Measurements from ENCODE around the gene SEPTIN12.
"Not testable (repeated sequence)": the region's sequence is repeated elsewhere in the genome, so short reads cannot be mapped to it uniquely, and the experiment has no call there.

Gene SEPTIN12

DNA sequence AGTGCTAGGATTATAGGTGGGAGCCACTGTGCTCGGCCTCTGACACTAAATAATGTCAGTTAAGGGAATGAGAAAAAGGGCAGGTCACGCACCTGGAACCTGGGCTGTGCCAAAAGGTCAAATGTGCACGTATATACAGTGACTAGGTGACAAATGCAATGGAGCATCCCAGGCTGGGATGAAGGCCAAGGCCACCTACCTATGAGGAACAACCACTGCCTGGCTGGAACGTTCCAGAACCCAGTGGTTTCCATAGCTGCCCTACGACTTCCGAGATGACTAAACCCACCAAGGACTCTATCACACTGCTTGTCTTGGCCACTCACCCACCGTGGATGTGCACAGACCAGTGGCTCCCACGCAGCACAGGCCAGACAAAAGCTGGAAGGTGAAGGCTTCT is 37.2 kb downstream of the SEPTIN12 start:
- no peak for DNase-seq

DNA sequence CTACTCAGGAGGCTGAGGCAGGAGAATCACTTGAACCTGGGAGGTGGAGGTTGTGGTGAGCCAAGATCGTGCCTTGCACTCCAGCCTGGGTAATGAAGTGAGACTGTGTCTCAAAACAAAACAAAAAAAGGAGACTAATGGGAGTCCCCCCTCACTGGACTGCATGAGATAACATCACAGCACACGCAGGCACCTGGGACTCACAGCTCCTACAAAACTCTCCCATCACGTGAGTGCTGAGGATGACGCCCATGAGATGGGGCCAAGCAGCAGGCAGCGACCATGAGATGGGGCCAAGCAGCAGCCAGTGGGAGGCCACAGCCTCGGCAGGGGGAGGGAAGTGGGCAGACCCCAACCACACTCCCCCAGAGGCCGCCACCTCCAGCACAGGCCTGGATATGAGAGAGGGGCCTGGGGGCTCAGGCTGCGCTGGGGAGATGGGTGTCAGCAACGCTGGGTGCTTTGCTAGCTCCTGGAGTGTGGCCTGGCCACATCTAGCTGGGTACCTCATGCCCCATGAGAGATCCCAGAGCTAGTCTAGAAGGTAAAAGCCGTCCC is 38.4 kb downstream of the SEPTIN12 start:
- DNase-seq, result no peak

DNA sequence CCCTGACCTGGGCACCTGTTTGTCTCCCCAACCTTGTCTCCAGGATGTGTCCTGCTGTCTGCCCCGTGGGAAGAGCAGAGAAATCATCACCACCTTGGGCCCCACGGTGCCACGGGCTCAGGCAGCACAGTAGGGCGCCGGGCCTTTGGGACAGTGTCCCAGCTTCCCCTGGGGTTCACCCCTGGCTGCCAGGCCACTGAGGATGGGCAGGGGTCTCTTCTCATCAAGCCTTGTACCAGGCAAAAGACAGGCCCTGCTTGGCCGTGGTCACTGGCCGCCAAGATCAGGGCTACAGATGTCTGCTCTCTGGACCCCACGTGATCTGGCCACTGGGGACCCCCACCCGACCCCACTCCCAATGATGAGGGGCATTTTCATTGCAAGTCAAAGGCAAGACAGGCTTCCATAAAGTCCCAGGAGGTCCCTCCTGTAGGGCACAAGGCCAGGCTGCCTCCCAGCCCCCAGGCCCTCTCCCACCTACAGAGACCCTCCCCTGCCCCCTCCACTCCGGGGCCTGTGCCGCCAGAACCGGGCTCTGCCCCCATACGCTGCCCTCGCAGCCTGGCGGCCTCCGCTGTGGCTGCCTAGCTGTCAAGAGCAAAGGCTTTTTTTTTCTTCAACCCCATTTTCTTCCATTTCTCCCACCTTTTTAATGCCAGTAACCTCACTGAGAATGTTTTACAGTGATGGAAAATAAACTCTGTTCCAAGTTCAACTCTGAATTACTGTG is 39.3 kb downstream of the SEPTIN12 start:
- DNase-seq, result no peak

DNA sequence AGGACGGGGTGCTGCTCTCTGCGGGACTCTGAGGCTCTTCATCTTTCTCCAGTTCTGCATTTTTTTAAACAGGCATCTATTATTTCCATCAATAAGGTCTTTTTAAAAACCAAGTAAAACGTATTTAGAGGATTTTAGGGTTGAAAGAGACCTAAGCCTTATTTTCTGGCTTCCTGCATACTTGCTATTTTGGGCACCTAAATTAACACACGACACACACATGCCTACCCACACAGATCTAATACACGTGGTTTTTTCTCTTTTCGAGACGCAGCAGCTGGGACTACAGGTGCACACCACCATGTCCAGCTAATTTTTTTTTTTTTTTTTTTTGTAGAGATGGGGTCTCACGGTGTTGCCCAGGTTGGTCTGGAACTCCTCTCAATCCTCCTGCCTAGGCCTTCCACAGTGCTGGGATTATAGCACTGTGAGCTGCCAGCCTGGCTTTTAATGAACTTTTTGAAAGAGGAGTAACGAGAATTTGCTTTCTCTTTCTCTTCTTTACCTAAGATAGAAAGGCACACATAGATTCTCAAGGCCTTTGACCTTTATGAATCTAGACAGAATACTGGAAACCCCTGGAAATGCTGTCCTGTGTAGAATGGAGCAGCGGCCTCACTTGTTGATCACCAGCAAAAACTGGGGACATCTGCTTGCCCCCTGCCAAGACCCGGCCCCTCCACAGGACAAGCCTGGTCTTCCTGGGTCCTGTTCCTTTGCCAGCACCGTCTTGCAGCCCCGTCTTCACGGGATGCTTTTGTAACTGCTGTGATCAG is 40.1 kb downstream of the SEPTIN12 start:
- DNase-seq, result no peak

DNA sequence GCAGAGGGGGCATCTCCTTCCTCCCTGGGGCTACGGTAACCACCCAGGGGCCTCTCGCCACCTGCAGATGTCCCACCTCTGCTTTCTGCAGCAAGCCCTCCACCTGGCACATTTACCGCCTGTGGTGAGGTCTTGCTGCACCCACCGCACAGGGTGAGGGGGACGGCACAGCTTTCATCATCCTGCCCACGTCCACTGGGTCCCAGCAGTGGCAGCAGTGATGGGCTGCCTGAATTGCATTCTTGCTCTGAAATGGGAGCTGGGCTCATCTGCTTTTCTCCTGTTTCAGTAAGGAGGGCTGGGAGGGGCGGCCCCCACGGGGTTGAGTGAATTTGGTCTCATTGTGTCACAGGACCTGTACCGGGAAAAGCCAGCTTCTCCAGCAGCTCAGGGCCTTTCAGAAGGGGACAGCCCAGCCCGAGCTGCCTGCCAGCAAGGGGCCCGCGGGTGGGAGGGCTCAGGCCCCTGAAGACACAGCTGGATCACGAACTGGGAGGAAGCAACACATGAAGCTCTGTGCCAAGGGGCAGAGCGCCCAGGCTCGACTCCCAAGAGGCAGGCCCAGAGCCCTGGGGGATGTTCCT is 41.1 kb downstream of the SEPTIN12 start:
- DNase-seq, result no peak

DNA sequence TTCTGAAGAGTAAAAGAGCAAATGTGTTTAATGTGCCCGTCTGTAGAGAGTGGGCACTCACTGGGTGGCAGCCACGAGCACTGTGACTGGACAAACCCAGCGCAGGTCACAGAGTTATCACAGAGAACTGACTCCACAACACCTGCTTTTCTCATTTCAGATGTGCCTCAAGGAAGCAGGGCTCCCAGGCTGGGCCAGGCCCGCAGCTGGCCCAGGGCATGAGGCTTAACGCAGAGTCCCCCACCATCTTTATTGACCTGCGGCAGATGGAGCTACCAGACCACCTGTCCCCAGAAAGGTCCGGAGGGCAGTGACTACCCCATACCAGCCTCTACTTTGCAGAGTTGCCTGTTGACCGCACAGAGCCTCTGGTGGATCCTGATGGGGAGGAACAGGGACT is 41.9 kb downstream of the SEPTIN12 start:
- DNase-seq, result no peak

DNA sequence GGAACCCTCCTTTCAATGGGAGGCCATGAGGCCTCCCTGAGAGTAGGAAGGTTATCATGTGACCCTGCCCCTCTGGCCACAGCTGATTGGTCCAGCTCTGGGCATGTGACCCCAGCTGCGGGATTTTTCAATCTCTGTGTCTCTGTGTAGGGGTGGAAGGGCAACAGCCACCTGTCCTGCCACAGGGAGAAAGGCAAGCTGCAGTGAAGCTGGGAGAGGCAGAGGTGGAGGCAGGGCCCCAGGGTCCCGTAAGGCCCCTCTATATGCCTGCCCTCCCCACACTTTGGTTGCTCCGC is 42.9 kb downstream of the SEPTIN12 start:
- DNase-seq, result no peak

DNA sequence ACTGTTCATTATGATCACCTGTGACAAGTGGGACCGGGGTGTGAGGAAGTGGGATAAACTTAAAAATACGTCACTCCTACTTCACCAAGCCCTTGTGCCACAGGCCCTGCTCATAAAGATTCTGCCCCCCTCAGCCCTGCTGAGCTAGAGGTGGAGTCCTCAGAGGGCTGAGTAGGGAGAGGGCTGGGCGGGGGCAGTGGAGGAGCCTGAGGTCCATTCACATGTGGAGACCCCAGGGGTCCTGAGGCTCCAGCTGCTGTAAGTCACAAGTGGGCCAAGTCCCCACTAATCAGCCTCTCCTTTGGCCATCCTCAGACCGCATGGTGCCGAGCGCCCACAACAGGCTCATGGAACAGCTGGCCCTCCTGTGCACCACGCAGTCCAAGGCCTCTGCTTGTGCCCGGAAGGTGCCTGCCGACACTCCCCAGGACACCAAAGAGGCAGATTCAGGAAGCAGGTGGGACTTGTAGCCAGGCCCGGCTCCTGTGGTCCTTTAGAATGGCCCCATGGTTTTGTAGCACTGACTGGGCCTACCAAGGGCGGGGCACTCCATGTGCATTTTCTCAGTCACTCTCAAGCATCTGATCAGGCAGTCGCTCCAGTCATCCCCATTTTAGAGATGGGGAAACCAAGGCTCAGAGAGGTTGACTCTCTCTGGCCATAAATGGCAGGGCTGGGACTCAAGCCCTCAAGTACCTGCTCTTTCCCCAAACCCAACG is 43.4 kb downstream of the SEPTIN12 start:
- DNase-seq, result no peak

DNA sequence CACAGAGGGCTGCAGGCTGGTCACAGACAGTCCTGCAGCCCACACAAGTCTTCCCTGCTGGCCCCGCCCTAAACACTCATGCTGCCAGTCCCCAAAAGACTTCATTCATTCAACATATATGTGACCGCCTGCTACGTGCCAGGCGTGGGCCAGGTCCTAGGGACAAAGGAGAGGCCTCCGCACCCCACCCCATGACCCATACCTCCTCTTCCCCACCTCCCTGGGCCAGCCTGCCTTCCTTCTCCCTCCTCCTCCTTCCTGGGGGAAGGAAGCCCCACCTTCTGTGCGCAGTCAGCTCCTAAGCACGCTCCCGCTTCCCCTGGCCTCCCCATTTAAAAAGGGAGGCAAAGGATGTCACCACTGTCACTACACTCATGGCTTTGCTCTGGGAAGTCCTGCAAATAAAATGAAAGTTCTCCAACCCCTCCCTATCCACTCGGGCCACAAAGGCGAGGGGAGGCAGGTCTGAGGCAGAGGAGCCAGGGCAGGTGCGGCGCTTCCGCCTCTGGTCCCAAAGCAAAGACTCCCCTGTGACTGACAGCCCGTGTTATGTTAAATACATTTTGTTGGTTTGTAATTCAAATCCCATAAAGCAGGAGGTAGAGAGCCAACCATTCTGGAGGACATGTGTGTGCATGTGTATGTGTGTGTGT is 44.8 kb downstream of the SEPTIN12 start:
- DNase-seq, result no peak

DNA sequence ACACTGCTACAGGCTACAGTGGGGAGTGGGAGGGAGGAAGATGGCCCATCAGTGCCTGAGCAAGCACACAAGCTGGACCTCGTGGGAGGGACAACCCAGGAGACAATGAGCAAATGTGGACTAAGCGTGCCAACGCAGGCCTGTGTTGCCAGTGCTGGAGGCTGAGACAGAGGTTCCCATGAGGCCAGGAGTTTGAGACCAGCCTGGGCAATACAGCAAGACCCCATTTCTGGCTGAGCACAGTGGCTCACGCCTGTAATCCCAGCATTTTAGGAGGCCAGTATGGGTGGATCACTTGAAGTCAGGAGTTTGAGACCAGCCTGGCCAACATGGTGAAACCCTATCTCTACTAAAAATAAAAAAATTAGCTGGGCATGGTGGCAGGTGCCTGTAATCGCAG is 49.8 kb downstream of the SEPTIN12 start:
- DNase-seq, result not testable (repeated sequence)

DNA sequence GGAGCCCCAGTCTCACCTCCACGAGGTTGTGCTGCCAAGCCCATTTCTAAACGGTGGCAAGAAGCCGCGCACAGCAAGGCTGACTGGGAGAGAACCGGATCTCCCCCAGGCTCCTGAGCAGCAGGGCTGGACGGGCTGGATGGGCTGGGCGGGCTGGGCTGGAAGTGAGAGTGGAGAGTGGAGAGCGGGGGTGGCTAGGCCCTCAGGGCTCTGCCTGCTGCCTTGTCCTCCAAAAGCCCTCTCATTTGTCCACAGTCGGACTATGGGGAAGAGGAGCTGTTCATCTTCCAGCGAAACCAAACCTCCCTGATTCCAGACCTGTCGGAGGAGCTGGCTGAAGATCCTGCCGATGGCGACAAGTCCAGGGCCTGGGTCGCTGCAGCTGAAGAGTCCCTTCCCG is 50.6 kb downstream of the SEPTIN12 start:
- no peak for DNase-seq

DNA sequence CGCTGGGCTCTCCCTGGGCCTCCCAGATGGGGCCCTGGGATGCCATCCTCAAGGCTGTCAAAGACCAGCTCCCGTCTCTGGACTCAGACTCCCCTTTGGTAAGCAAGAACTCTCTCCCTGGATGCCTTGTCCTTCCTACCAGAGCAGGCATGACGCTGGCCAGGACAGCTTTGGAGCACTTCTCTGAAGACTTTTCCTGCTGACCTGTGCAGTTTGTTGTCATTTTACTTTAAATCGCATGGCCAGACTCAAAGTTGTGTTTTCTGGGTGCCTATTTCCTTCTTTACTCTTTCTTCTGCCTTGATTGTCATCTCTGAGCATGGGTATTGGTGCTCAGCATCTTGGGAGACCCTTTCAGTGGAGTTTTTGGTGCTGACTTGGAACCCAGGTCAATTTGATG is 51.6 kb downstream of the SEPTIN12 start:
- DNase-seq, result no peak

DNA sequence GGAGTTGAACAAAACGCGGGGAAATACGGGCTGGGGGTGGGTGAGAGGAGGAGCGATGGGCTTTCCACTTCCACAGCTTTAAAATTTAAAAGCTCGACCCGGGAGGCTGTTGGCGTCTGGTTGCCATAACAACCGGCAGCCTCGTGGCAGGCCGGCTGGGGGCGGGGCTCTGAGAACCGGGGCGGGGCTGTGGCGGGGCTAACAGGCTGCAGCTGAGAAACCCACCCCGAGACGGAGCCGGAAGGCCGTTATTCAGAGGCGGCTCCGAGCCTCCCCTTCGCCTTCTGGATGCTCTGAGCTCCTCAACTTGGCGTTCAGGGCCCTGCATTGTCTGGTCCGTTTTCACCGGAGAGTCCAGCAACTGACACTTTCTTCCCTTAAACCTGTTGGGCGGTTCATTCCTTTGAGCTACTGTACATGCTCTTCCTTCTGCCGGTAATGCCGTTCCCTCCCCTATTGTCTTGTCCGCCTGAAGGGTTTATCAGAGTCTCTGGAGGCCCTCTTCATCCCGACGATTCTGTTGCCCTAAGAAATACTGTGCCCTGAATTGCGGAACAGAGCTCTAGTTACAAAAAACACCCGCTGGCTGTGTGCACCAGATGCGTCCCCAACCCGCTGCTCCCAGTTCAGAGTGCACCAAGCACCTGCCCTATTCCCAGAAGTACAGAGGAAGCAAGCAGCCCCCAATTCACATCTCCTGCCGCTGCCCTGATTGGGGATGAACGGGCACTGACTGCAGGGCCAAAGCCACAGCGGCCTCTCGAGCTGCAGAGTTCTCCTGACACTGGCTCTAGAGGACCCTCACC is 53.2 kb downstream of the SEPTIN12 start:
- DNase-seq, result peak; percentile 32 to 47

DNA sequence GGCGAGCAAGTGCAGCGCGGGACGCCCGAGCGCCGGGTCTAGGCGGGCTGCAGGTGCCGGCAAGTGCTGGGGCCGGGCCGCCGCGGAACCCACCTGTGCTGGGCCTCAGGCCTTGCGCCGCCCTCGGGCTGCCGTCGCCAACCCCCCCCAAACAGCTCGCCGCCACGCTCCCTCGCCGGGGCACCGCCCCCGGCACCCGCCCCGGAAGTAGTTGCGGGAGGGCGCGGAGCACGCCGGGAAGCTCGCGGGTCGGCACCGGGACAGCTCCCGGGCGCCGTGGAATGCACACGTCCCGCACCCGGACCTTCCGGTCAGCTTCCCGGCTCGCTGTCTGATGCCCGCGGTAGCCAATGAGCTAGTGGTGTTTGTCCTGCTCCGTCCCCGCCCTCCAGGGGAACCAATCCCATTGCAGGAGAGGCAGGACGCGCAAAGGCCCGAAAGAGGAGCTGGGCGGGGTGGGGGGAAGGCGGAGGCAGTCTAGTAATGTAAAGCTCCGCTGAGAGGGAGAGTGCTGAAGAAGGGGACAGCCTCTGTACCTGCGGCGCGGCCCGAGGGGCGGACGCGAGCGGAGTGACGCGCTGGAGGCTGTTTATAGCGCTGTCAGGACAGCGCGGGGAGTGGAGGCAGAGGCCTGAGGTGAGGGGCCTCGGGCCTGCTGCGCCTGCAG is 53.9 kb downstream of the SEPTIN12 start, which contains the start of the genes ANKS3 and DNAAF8:
Gene ANKS3, minus strand, starts transcription at position 209 of the 667 bp plus-strand sequence. CDS start 4,122 bp downstream, outside the sequence.
Gene DNAAF8, plus strand, starts transcription at position 475 of the 667 bp plus-strand sequence. CDS start 1,978 bp downstream, outside the sequence.
- DNase-seq, result peak; percentile 60 to 73

DNA sequence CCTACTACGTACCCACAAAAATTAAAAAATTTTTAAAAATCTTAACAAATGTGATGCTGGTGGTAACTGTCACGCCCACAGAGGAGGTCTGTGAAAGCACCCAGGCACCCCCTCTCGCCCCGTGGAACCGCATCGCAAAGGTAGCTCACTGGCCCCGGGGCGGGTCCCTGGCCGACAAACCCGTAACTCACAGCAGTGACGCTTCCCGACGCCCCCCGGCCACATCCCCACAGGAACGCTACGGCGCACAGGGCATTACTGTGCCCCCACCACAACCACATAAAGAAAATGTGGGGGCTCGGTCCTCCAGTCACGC is 54.4 kb downstream of the SEPTIN12 start:
- no peak for DNase-seq

DNA sequence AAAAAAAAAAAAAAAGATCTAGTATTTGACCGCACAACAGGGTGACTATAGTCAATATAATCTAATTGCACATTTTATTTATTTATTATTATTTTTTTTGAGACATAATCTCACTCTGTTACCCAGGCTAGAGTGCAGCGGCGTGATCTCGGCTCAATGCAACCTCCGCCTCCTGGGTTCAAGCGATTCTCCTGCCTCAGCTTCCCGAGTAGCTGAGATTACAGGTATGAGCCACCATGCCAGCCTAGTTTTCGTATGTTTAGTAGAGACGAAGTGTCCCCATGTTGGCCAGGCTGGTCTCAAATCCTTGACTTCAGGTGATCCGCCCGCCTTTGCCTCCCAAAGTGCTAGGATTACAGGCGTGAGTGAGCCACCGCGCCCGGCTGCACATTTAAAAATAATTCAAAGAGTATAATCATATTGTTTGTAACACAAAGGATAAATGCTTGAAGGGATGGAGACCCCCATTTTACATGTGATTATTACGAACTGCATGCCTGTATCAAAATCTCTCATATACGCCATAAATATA is 54.9 kb downstream of the SEPTIN12 start:
- DNase-seq, result no peak

DNA sequence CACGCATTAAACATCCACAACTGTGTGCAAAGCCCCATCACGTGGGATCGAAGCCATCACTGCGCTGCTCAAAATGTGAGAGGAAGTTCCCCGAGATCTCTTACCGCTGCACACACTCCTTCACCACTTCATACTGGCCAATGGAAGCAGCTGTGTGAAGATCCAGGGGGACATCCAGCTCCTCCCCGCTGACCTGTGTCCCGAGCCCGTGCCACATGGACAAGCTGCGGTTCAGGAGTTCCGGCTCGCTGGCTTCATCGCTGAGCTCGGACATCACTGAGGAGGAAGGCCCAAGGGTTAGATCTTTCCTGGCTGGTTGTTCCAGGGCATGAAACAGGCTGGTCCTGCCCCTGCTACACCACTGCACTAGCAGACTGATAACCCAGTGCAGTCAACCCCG is 58.3 kb downstream of the SEPTIN12 start:
- no peak for DNase-seq

DNA sequence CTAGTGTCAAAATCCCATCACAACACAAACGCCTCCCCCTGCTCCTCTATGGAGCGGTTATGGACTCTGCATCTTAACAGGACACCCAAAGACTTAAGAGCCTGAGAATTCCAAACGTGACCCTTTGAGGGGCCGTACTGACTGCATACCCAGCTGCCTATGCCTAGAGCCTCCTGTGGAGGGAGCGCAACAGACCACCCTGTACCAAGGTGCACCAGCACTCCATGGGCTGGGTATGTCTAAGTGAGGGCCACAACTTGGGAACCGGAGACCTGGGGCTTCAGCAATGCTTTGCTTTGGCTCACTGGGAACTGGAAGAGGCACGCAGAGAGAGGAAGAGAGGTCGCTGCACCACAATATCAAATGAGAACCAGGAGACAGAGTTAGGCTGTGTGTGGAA is 59.5 kb downstream of the SEPTIN12 start:
- no peak for DNase-seq
